Measurements from ENCODE around the gene ECHDC1.

The ECHDC1 gene

DNA sequence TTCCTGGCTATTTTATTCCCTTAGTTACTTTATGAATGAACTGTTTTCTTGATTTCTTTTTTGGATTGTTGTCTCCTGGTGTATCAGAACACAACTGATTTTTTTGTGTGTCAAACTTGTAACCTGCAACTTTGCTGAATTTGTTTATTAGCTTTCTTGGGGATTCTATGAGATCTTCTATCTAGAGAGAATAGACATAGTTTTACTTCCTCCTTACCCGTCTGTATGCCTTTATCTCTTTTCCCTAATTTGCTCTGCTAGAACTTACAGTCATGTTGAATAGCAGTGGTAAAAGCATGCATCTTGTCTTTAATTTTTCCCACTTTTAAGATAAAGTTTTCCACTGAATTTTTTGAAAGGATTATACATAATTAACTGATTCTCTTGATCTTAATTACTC lies 63.6 kb downstream of the ECHDC1 start:
- no peak for DNase-seq

DNA sequence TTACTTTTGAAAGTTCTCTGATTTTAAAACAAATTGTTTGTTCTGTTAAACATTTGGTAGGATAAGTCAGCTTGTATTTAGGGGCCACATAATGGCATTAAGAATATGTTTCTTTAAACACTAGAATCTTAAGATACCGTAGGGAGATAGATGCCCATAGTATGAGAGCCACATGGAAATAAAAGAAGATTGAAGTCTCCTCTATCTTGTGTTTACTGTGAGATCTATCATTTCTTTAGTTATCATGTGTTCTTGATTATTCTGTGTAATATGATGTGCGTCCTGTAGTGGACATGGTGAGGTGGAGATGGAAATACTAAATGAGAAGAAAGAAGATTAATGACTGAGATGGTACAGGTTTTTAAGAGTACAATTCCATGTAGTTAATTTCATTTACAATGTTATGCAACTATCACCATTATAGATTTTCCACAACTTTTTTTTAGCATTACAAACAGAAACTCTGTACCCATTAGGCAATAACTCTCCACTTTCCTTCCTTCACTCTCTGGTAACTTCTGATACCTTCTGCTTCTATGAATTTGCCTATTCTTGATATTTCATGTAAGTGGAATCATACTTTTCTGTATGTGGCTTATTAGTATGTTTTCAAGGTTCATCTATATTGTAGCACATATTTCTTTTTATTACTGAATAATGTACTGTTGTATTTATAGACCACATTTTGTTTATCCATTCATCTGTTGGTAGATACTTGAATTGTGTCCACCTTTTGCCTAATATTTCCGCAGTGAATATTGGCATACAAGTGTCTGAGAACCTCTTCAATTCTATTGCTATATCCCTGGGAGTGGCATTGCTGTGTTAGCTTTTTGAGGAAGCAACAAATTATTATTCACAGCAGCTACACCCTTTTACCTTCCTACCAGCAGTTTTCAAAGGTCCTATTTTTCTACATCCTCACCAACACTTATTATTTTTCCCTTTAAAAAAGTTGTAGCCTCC lies 65.2 kb downstream of the ECHDC1 start:
- no peak for DNase-seq

DNA sequence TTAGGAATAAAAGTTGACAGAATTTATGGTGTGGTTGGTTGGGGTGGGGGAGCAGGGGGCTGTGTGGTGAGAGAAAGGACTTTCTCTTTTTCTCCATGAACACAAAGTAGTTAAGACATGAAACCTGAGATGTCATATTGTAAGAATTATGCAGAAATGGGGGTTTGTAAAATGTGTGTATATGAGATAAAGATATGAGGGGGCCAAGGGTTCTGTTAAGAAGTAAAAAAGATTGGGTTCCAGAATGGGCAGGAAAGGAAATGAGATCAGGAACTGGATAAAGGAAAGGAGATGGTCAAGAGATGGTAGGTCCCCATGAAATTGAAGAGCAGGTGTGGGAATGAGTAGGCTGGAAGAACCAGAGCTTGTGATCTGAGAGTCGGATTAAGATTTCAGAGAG lies 67.1 kb downstream of the ECHDC1 start:
- DNase-seq, result no peak

DNA sequence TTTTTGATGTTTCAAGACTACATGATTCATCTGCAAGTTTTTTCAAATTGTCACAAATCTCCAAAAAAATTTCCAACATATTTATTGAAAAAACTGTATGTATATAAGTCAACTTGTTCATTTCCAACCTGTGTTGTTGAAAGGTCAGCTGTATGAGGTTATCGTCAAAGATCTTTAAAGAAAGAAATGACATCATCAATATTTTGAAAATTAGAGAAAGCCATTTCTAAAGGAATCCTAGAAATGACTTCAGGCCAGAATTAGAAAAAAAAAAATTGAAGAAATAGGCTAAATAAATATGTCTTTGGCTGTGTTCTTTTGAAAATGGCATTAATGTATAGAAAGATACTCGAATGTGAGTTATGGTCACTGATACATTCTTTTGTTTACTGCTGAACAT lies 69.9 kb downstream of the ECHDC1 start:
- no peak for DNase-seq

DNA sequence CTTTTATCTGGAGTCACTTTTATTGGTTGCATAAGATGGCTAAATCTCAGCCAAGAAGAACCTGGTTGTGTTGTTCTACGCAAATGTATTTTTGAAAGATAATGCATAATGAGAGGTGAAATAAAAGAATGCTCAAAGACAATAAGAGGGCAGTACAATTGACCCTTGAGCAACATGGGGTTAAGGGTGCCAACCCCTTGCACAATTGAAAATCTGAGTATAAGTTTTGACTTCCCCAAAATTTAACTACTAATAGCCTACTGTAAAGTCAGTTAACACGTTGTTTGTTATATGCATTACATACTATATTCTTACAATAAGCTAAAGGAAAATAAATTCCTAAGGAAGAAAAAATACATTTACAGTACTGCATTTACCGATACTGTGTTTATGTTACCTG lies 70.8 kb downstream of the ECHDC1 start:
- peak in 1 of 2 donors; percentile 35 for DNase-seq

DNA sequence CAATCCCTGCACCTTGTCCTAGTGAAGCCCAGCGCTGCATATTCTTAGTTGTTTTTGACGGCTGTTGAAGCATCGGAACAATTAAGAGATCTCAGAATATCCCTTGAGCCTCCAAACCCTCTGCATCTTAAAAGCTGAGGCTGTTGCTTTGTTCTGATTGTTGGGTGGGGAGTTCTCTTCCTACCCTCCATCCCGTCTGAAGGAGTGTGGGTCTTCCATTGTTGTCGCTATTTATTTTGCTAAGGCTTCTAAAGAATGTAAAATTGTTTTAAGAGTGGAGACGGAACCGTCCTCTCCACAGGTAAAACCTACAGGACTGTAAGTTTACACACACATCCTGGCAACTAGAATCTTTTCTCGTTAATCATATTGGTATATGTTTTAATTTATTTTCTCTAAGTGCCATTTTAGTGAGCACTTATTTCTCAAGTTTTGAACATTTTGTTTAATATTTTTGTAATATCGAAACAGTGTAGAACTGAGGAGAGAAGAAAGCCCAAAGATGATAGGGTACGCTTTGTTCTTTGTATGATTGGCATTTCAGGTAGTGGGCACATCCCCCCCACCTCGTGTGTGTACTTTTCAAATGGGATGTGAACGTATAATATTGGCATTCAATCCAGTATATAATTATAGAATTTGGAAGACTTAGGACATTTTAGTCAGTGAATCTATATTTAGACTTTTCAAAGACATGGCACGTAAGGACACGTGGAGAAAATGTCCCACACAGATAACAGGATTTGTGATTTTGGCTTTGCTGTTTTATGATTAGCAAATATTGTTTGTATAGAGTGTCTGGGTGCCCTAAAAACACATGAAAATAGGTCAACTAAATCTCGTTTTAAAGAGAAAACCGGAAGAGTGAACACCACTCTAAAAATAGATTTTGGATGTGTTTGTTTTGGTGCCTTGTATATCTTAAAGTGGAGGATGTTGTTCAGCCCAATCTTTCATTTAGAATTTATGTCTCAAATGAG lies 75.5 kb downstream of the ECHDC1 start:
- no peak for DNase-seq

DNA sequence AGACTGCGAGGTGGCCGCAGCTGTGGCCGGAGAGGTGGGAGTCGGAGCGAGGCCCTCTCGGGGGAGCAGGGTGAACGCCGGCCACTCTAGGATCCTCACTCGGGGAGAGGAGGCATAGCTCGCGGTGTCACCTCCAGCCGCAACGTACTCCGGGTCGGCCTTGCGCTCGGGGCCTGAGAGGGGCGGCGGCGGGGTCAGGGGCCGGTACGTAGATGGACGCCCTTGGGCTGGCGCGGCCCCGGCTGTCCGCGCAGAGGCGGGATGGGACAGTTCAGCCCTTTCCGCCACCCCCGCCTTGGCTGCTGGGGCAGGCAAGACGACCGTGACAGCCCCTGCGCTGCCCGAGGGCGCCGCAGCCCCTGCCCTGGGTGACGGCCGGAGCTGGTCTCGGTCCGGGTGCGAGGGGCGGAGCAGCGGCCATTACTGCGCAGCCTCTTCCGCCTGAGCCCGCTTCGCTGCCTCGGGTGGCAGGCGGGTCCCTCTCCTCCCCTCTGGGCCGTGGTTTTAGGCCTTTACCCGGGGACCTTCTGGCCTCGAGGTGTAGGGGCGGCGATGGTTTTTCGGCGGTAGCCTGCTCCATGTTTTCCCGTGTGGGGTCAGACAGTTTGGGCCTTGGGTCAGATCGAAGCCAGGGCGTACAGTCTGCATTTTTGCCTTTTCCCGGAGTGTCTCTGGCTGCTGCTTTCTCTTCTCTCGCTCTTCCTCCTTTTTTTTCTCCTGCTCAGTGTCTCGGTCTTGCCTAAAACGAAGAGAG lies 76.3 kb downstream of the ECHDC1 start:
- peak; percentile 42 for DNase-seq

DNA sequence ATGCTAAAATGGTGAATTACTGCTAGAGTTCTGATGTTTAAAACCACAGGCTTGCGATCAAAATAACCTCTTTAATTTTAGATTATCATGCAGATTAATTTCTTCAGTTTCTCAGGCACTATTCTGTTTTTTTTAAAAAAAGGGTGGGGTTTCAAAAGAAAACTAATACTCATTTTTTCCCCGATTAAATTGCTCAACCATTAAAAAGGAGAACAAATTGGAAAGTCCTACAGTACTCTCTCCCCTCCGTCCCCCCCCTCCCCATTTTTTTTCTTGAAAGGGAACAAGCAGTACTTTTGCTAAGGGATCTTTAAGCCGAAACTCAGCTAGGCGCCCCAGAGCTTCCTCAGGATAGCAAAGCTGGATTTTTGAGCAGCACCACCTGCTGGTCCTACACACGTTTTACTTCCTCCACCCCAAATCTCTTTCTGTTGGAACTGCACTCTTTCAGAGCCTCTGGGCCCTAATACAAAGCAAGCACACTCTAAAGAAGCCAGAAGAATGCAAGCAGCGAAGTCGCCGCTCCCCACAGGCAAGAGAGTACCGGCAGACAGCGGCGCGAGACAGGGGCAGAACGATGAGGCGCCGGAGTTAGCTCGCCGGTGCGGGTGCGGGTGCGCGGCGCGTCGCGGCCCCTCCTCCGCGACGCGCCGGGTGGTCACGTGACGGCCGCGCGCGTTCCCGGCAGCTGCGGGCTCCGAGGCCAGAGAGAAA lies 77.1 kb downstream of the ECHDC1 start, which contains the start of gene RNF146:
Gene RNF146 (plus strand): TSS at position 687 of the 714 bp plus-strand sequence. CDS start 13,475 bp downstream, outside the sequence.
- peak; percentile 74 to 75 for DNase-seq

DNA sequence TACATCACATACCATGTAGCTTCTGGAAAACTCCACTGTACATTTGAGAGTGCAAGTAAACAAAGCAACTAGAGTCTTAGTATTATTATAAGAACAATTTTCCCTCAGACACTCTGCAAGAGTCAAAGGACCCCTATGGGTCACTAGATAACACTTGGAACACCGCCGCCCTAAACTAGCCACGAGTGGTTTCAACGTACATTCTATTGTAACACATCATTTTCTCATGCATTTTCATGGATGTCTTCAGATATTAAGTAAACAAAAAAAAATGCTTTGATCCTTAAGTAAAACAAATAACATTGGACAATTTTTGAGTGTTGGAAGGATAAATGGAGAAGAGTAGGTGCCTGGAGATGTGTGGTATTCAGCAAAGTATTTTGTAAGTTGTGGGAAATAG lies 79.9 kb downstream of the ECHDC1 start:
- no peak for DNase-seq

DNA sequence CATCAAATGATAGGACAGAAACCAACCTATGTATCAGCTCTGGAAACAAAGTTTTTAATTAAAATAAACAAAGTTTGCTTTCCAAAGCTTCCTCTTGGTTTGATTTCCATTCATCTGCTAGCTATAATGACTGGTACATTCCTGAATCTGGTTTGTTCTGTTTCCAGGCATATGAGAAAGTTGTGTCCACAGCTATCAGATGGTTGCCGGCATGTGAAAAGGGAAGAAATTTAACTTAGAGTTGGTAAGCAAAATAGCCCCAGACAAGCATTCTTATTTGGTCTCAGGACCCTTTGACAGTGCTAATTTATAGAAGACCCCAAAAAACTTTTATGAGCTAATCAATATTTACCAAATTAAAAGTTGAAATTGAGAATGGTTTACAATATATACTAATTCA lies 80.5 kb downstream of the ECHDC1 start:
- no peak for DNase-seq

DNA sequence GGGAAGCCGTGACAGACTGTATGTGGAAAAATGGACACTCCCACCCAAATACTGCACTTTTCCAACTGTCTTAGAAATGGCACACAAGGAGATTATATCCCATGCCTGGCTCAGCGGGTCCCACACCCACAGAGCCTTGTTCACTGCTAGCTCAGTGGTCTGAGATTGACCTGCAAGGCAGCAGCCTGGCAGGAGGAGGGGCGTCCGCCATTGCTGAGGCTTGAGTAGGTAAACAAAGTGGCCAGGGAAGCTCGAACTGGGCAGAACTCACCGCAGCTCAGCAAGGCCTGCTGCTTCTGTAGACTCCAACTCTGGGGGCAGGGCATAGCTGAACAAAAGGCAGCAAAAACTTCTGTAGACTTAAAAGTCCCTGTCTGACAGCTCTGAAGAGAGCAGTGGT lies 88.1 kb downstream of the ECHDC1 start:
- no peak for DNase-seq

DNA sequence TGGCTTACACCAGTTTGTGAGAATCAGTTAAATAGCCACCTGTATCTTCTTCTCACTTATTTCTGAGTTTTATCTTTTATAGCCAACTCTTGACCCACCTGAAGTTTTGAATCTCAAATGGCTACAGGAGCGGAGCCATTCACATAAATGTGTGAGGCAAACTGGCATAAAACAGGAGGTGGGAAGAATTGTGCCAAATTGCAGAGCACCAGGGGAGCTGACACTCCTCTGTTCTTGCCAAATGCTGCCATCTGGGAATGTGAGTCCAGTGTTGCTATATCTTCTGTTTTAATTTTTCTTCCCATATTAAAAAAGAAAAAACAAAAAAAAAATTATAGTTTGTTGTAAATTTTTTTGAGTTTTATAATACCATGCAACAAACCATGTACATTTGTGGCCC lies 93.8 kb downstream of the ECHDC1 start:
- no peak for DNase-seq

DNA sequence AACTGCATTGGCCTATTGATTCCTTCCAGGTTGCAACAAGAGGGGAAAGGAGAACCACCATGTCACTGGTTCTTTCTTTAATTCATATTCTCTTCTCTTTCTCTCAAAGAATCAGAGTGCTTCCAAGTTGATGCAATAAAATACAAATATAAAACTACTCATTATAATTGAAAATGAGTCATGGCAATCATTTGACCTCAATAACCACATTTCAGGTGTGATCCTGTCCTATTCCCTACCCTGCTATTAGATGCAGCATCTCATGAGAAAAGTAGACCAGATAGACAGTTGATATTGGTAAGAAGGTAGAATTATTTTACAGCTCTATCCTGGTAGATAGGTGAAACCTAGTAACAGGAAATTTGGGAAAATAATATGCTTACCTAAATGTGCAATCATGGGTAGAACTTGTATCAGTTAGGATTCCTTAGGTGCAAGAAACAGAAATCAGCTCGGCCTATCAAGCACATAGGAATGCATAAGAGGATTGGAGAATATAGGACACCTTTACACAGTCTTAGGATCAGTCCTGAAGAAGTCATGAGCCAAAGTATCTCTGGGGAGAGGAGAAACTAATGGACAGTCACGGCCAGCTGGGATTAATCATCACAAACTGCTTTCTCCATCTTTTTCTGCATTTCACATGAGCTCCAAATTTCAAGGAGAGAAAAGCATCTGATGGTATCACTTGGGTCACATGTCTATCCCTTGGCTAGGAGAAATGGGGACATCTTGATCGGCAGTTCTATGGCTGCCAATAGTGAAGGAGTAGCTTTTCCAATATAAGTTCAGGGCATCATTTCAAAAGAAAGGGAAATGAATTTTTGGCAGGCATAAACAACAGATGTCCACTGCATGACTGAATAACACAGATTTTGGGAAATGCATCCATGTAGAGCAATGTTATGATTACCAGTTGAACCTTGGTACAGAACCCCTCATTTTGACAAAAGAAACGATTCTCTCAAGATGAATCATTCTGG lies 96.0 kb downstream of the ECHDC1 start:
- no peak for DNase-seq

DNA sequence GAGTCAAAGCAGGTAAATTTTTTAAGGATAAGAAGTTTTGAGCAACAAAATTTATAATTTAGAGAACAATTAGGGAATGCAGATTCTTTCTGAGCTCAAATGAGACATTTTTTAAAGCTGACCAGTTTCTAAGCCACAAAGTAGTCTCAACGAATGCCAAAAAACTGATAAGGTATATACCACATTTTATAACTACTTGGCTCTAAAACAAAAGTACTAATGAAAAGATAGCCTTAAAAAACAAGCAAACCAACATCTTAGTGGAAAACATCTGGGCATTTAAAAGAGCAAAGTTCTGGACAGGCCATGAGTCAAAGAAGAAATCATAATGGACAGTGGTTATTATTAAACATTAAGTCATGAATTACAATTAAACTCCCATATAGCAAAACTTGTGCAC lies 99.9 kb downstream of the ECHDC1 start:
- DNase-seq, result no peak

Data from inflammatory macrophage treated with lipopolysaccharide for 1 hour (primary cell).